CD8-positive, alpha-beta memory T cell (primary cell): ENCODE measurements around the gene NOD2. TPM values are rescaled to one million over a fixed set of nuclear protein-coding genes. Genes with fewer than 3 reads are reported as not detected.

Source experiments
- CTCF ChIA-PET: fragments of 350-600 bp; sonication (Branson Sonifier 250); formaldehyde crosslinking; loops from one replicate; lab custom pipeline; 2021; ENCODE audit warnings: antibody characterized with exemption; lab: Charles Lee
- POLR2A ChIA-PET: fragments of 350-600 bp; sonication (Branson Sonifier 250); formaldehyde crosslinking; loops from one replicate; lab custom pipeline; 2021; ENCODE audit warnings: antibody characterized with exemption; lab: Charles Lee
- DNase-seq, 5 donors: peaks; one replicate each; pipeline versions ENCODE4 v3.0.0 to v3.0.0-alpha.2; 2020 to 2022; ENCODE audit warnings: mixed read lengths in 1 of 5
- H3K27ac ChIP-seq: one replicate; pipeline ENCODE4 v1.7.0; 2013; ENCODE audit warnings: low read depth, mild to moderate bottlenecking, low read length, moderate library complexity
- H3K27me3 ChIP-seq: 2 replicates; pipeline ENCODE4 v1.7.0; 2013; ENCODE audit warnings: low read length, mild to moderate bottlenecking; ENCODE audit not compliant: insufficient read depth, poor library complexity, severe bottlenecking
- H3K36me3 ChIP-seq: 2 replicates; pipeline ENCODE4 v1.7.0; 2013; ENCODE audit warnings: mild to moderate bottlenecking, low read length, moderate library complexity; ENCODE audit not compliant: insufficient read depth
- H3K4me1 ChIP-seq: 2 replicates; pipeline ENCODE4 v1.7.0; 2013; ENCODE audit warnings: mild to moderate bottlenecking, low read length, moderate library complexity; ENCODE audit not compliant: insufficient read depth
- H3K4me3 ChIP-seq: 2 replicates; pipeline ENCODE4 v1.7.0; 2013; ENCODE audit warnings: mild to moderate bottlenecking, low read length
- H3K9me3 ChIP-seq: 2 replicates; pipeline ENCODE4 v1.7.0; 2013; ENCODE audit warnings: mild to moderate bottlenecking, low read length
- H3K27ac Mint-ChIP-seq, 8 donors: one replicate each; pipeline ENCODE4 v1.8.0; 2020 to 2021; ENCODE audit warnings: mixed read lengths in 8 of 8, mild to moderate bottlenecking in 6 of 8, inconsistent platforms in 3 of 8, moderate library complexity in 3 of 8
- H3K27me3 Mint-ChIP-seq, 2 donors: one replicate each; pipeline ENCODE4 v1.8.0; 2020 to 2021; ENCODE audit warnings: mixed read lengths in 2 of 2, mild to moderate bottlenecking in 1 of 2, moderate library complexity in 1 of 2
- H3K36me3 Mint-ChIP-seq, 3 donors: one replicate each; pipeline ENCODE4 v1.8.0; 2020 to 2021; ENCODE audit warnings: mixed read lengths in 3 of 3, inconsistent platforms in 1 of 3, mild to moderate bottlenecking in 1 of 3
- H3K4me1 Mint-ChIP-seq, 3 donors: one replicate each; pipeline ENCODE4 v1.8.0; 2020 to 2021; ENCODE audit warnings: mixed read lengths in 3 of 3, inconsistent platforms in 1 of 3, mild to moderate bottlenecking in 1 of 3
- H3K4me3 Mint-ChIP-seq, 7 donors: one replicate each; pipeline ENCODE4 v1.8.0; 2020 to 2021; ENCODE audit warnings: mixed read lengths in 7 of 7, mild to moderate bottlenecking in 6 of 7, moderate library complexity in 4 of 7, inconsistent platforms in 2 of 7
- H3K9me3 Mint-ChIP-seq, 5 donors: one replicate each; pipeline ENCODE4 v1.8.0; 2020 to 2022; ENCODE audit warnings: mixed read lengths in 5 of 5, mild to moderate bottlenecking in 3 of 5, moderate library complexity in 2 of 5, inconsistent platforms in 1 of 5
- polyA plus RNA-seq: library from polyadenylated mRNA; unstranded; fragments of 300-500 nt; fragmentation: Illumina TruSeq; gene quantifications from one replicate; pipeline ENCODE4 v1.2.3, GENCODE V29; 2021
- total RNA-seq, 2 experiments: library from RNA; stranded (reverse); gene quantifications; one replicate each; pipeline ENCODE4 v1.2.3, GENCODE V29; 2021

Gene NOD2
- total and polyA plus RNA-seq, 3 experiments from 2014 or later: 1.8 to 1.9 (median 1.8) TPM

- CTCF ChIA-PET: interaction anchor here (1.1 to 3.1 kb wide), 10 partner anchors 10 to 87 kb away, joined by 3 to 15 read pairs (median 4); partner anchors contain the start of genes CYLD and SNX20
- H3K4me1 Mint-ChIP-seq: peaks cover 31 to 47% (median 46%) of the 10 kb centered on the region in 3 donors
- no peak overlapping the region for H3K27ac ChIP-seq
- no peaks in the 10 kb centered on the region for H3K36me3 ChIP-seq
- POLR2A ChIA-PET: no interaction called here
- H3K4me3 Mint-ChIP-seq: no peak overlapping the region
- H3K27me3 ChIP-seq: no peaks in the 10 kb centered on the region
- H3K27ac Mint-ChIP-seq: peak overlapping the region; percentile 4 to 77 (median 44)
- no peak overlapping the region for H3K4me3 ChIP-seq
- peaks cover 10% of the 10 kb centered on the region for H3K9me3 ChIP-seq
- peaks cover 1 to 15% (median 12%) of the 10 kb centered on the region in 3 donors for H3K36me3 Mint-ChIP-seq
- H3K27me3 Mint-ChIP-seq: no peaks in the 10 kb centered on the region
- peaks cover 7 to 9% (median 8%) of the 10 kb centered on the region in 5 donors for H3K9me3 Mint-ChIP-seq
- H3K4me1 ChIP-seq: peaks cover 29% of the 10 kb centered on the region
- DNase-seq: peak in 1 of 5 donors; percentile 42
Measured at GRCh38 chr16:50719401-50720337, 26.3 kb downstream of the NOD2 start.

DNA sequence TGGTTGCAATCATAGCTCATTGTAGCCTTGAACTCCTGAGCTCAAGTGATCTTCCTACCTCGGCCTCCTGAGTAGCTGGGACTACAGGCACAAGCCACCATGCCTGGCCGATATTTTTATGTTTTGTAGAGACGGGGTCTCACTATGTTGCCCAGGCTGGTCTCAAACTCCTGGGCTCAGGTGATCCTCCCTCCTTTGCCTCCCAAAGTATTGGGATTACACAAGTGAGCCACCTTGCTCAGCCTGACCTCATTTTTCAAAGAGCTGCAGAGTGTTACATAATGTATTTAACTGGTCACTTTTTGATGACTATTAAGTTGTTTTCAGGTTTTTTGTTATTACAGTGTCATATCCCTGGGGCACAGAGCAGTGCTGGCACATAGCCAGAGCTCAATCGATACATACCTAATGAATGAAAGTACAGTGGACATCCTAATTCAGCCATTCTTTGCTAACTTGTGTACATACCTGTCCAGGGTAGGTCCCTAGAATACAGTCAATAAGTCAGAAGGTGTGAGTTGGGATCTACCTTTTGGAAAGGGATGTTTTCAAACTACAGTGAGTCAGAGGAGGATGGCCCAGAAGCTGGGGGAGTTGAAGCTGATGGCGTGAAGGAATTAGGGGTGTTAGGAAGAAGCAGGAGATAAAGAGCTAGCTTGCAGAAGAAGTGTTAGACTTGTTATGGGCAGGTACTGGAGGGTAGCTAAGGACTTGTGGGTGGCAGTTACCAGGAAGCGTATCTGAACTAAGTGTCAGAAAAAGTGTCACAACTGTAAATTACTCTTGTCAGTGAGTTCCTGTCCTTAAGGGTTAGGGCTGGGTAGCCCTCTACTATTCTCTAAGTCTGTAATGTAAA, 28.4 kb downstream of the NOD2 start:
- Mint-ChIP-seq H3K36me3 (peaks cover 7 to 23% (median 18%) of the 10 kb centered on the region in 3 donors), H3K9me3 (peaks cover 7 to 9% (median 8%) of the 10 kb centered on the region in 5 donors), H3K27me3 (no peaks in the 10 kb centered on the region), H3K4me3 (peak overlapping the region in 6 of 7 donors; percentile 6 to 39 (median 18)), H3K4me1 (peaks cover 31 to 47% (median 46%) of the 10 kb centered on the region in 3 donors), H3K27ac (peak overlapping the region; percentile 38 to 94 (median 82))
- CTCF ChIA-PET: interaction anchor here (0.7 to 3.1 kb wide), 6 partner anchors 24 to 85 kb away, joined by 3 to 13 read pairs (median 6); partner anchors contain the start of gene SNX20
- Histone ChIP-seq H3K9me3 (peaks cover 10% of the 10 kb centered on the region), H3K36me3 (no peaks in the 10 kb centered on the region), H3K27ac (peak overlapping the region; percentile 27), H3K4me1 (peaks cover 29% of the 10 kb centered on the region), H3K4me3 (no peak overlapping the region), H3K27me3 (no peaks in the 10 kb centered on the region)
- peak in 1 of 5 donors; percentile 25 for DNase-seq
- POLR2A ChIA-PET: interaction anchor here (1.0 kb wide), 1 partner anchor 25 kb away, joined by 3 read pairs; no protein-coding TSS in a partner anchor

GRCh38 chr16:50722405-50722737, 29.0 kb downstream of the NOD2 start:
- no peak overlapping the region for H3K4me3 ChIP-seq
- H3K36me3 Mint-ChIP-seq: peaks cover 7 to 23% (median 17%) of the 10 kb centered on the region in 3 donors
- no peak for DNase-seq
- H3K27me3 ChIP-seq: no peaks in the 10 kb centered on the region
- H3K4me3 Mint-ChIP-seq: peak overlapping the region in 6 of 7 donors; percentile 6 to 39 (median 18)
- POLR2A ChIA-PET: interaction anchor here (1.0 kb wide), 1 partner anchor 24 kb away, joined by 3 read pairs; no protein-coding TSS in a partner anchor
- H3K9me3 Mint-ChIP-seq: peaks cover 7 to 9% (median 8%) of the 10 kb centered on the region in 5 donors
- no peaks in the 10 kb centered on the region for H3K27me3 Mint-ChIP-seq
- no peaks in the 10 kb centered on the region for H3K36me3 ChIP-seq
- H3K4me1 ChIP-seq: peaks cover 29% of the 10 kb centered on the region
- peaks cover 10% of the 10 kb centered on the region for H3K9me3 ChIP-seq
- H3K27ac Mint-ChIP-seq: peak overlapping the region; percentile 70 to 94 (median 86)
- H3K27ac ChIP-seq: peak overlapping the region; percentile 27
- CTCF ChIA-PET: interaction anchor here (0.6 to 3.1 kb wide), 5 partner anchors 41 to 110 kb away, joined by 3 to 13 read pairs (median 6); partner anchors contain the start of gene SNX20
- H3K4me1 Mint-ChIP-seq: peaks cover 31 to 47% (median 46%) of the 10 kb centered on the region in 3 donors

DNA sequence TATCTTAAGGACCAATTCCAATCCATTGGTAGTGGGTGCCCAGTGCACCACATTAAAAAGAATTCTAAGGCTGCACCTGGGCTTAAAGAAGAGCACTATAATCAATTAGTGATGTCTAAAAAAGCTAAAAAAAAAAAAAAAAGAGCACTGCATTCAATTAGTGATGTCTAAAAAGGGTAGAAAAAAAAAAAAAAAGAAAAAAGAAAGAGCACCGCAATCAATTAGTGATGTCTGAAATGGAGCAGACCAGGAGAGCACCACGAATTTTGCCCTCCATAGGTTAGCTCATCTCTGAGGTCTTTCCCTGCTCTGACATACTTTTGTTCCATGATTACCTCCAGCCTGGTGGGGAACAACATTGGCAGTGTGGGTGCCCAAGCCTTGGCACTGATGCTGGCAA, 29.6 kb downstream of the NOD2 start:
- ChIA-PET POLR2A (no interaction called here), CTCF (interaction anchor here (0.6 to 2.0 kb wide), 3 partner anchors 24 to 111 kb away, joined by 3 to 6 read pairs (median 4); no protein-coding TSS in a partner anchor)
- peaks cover 30 to 47% (median 46%) of the 10 kb centered on the region in 3 donors for H3K4me1 Mint-ChIP-seq
- H3K36me3 Mint-ChIP-seq: peaks cover 7 to 23% (median 17%) of the 10 kb centered on the region in 3 donors
- Histone ChIP-seq H3K4me1 (peaks cover 29% of the 10 kb centered on the region), H3K4me3 (no peak overlapping the region), H3K9me3 (peaks cover 10% of the 10 kb centered on the region), H3K36me3 (no peaks in the 10 kb centered on the region), H3K27me3 (no peaks in the 10 kb centered on the region), H3K27ac (no peak overlapping the region)
- no peaks in the 10 kb centered on the region for H3K27me3 Mint-ChIP-seq
- H3K27ac Mint-ChIP-seq: peak overlapping the region; percentile 70 to 94 (median 82)
- H3K4me3 Mint-ChIP-seq: peak overlapping the region in 2 of 7 donors; percentile 33 to 40
- no peak for DNase-seq
- H3K9me3 Mint-ChIP-seq: peaks cover 7 to 9% (median 8%) of the 10 kb centered on the region in 5 donors

- Histone ChIP-seq H3K36me3 (no peaks in the 10 kb centered on the region), H3K27ac (no peak overlapping the region), H3K27me3 (no peaks in the 10 kb centered on the region), H3K9me3 (peaks cover 10% of the 10 kb centered on the region), H3K4me3 (no peak overlapping the region), H3K4me1 (peaks cover 29% of the 10 kb centered on the region)
- peaks cover 28 to 43% (median 43%) of the 10 kb centered on the region in 3 donors for H3K4me1 Mint-ChIP-seq
- H3K27me3 Mint-ChIP-seq: no peaks in the 10 kb centered on the region
- POLR2A ChIA-PET: interaction anchor here (1.0 kb wide), 1 partner anchor 17 kb away, joined by 3 read pairs; no protein-coding TSS in a partner anchor
- peaks cover 7 to 23% (median 18%) of the 10 kb centered on the region in 3 donors for H3K36me3 Mint-ChIP-seq
- no peak for DNase-seq
- H3K9me3 Mint-ChIP-seq: peaks cover 7 to 9% (median 8%) of the 10 kb centered on the region in 5 donors
- H3K4me3 Mint-ChIP-seq: no peak overlapping the region
- peak overlapping the region in 5 of 8 donors; percentile 23 to 86 (median 63) for H3K27ac Mint-ChIP-seq
- CTCF ChIA-PET: interaction anchor here (1.9 kb wide), 1 partner anchor 58 kb away, joined by 6 read pairs; no protein-coding TSS in a partner anchor
Measured at GRCh38 chr16:50724306-50724705, 30.9 kb downstream of the NOD2 start.

GRCh38 chr16:50731130-50731988, 38.0 kb downstream of the NOD2 start:
- POLR2A ChIA-PET: interaction anchor here (1.9 kb wide), 1 partner anchor 10 kb away, joined by 5 read pairs; the partner anchor contains the start of gene CYLD
- no peaks in the 10 kb centered on the region for H3K27me3 ChIP-seq
- H3K4me1 ChIP-seq: peaks cover 17% of the 10 kb centered on the region
- CTCF ChIA-PET: interaction anchor here (1.0 to 1.1 kb wide), 2 partner anchors 15 to 51 kb away, joined by 3 read pairs; no protein-coding TSS in a partner anchor
- Mint-ChIP-seq H3K27ac (peak overlapping the region in 2 of 8 donors; percentile 39 to 77), H3K27me3 (no peaks in the 10 kb centered on the region), H3K4me3 (peak overlapping the region in 1 of 7 donors; percentile 14), H3K9me3 (no peaks in the 10 kb centered on the region), H3K4me1 (peaks cover 0 to 8% (median 0%) of the 10 kb centered on the region in 3 donors), H3K36me3 (peaks cover 0 to 9% (median 0%) of the 10 kb centered on the region in 3 donors)
- no peaks in the 10 kb centered on the region for H3K9me3 ChIP-seq
- no peak overlapping the region for H3K27ac ChIP-seq
- H3K4me3 ChIP-seq: no peak overlapping the region
- H3K36me3 ChIP-seq: no peaks in the 10 kb centered on the region
- DNase-seq: no peak
